K562 (cell line): ENCODE data around the gene EHBP1L1. TPM values are rescaled to one million over a fixed set of nuclear protein-coding genes. Genes with fewer than 3 reads are reported as not detected.
A peak's percentile ranks its signal among the peaks of the same experiment; 100 is the strongest.

Experiments
- ATAC-seq: fragments of 200-7000 bp; cut with Tn5 transposase; 3 replicates; pipeline ENCODE4 v1.9.1; 2020; ENCODE audit warnings: moderate library complexity
- BruUV-seq: library from RNA; stranded (reverse); fragments of 400-500 nt; replicated peaks from 2 replicates; lab custom pipeline; 2021; lab: Mats Ljungman, UMichigan
- CTCF ChIA-PET: fragments of 300-600 bp; formaldehyde crosslinking; extraction: SDS; loops from one replicate; lab custom pipeline; 2021; ENCODE audit warnings: low intra/inter-chr PET ratio; lab: Yijun Ruan, JAX
- POLR2A ChIA-PET: fragments of 300-600, 350-650 bp; sonication (Branson Sonifier 250); formaldehyde crosslinking; extraction: SDS; loops from one replicate; lab custom pipeline; 2021; ENCODE audit warnings: antibody characterized with exemption, inconsistent platforms; lab: Yijun Ruan, JAX
- DNase-seq, 4 experiments: peaks; one replicate each; pipeline versions ENCODE4 v3.0.0 to v3.0.0-alpha.2; 2011 to 2018; ENCODE audit warnings: low spot score in 3 of 4, mixed read lengths in 3 of 4; ENCODE audit errors: extremely low read depth in 1 of 4
- FAIRE-seq: peaks from 2 replicates; lab custom pipeline; 2011; peaks lifted over from hg19 to GRCh38; lab: Jason Lieb, UNC
- H2AFZ ChIP-seq: 2 replicates; pipeline ENCODE4 v1.6.0; 2011; ENCODE audit warnings: low read depth, low read length, control low read depth, inconsistent platforms
- H3K27ac ChIP-seq: fragments of 200-600 bp; 3 replicates; pipeline ENCODE4 v1.8.0; 2011; ENCODE audit warnings: low read depth, mild to moderate bottlenecking, control low read depth, inconsistent platforms, low read length, moderate library complexity, mixed read lengths; ENCODE audit errors: extremely low read depth
- H3K27me3 ChIP-seq, 2 experiments: fragments of 300-600 bp in 1 of 2; 2 replicates in 1 of 2; 3 replicates in 1 of 2; pipeline versions ENCODE4 v1.6.0 to v1.8.0; 2011; ENCODE audit warnings: inconsistent platforms in 2 of 2, low read length in 2 of 2, mild to moderate bottlenecking in 1 of 2, mixed read lengths in 1 of 2, moderate library complexity in 1 of 2; ENCODE audit not compliant: control insufficient read depth in 2 of 2, insufficient read depth in 2 of 2
- H3K36me3 ChIP-seq: fragments of 300-600 bp; 3 replicates; pipeline ENCODE4 v1.8.0; 2011; ENCODE audit warnings: mild to moderate bottlenecking, low read length, inconsistent platforms; ENCODE audit not compliant: control insufficient read depth, insufficient read depth
- H3K4me1 ChIP-seq, 2 experiments: fragments of 200-600 bp in 1 of 2; replicated peaks in 1 of 2; 2 replicates in 1 of 2; 3 replicates in 1 of 2; pipeline versions ENCODE4 v1.5.1 to v1.8.0; 2011; ENCODE audit warnings: inconsistent platforms in 2 of 2, low read length in 2 of 2, mild to moderate bottlenecking in 1 of 2, mixed read lengths in 1 of 2, moderate library complexity in 1 of 2; ENCODE audit not compliant: control insufficient read depth in 2 of 2, insufficient read depth in 2 of 2
- H3K4me2 ChIP-seq: 2 replicates; pipeline ENCODE4 v1.6.1; 2011; ENCODE audit warnings: low read length, control low read depth, inconsistent platforms, mixed read lengths; ENCODE audit not compliant: insufficient read depth
- H3K4me3 ChIP-seq: fragments of 200-600 bp; sonication (generic), shearing (Covaris generic); 2 replicates; pipeline ENCODE4 v1.5.1; 2016; ENCODE audit warnings: control low read depth, inconsistent platforms
- H3K79me2 ChIP-seq: fragments of 200-600 bp; 3 replicates; pipeline ENCODE4 v1.8.0; 2011; ENCODE audit warnings: low read length, inconsistent platforms; ENCODE audit not compliant: control insufficient read depth, insufficient read depth
- H3K9ac ChIP-seq, 2 experiments: 2 replicates each; pipeline versions ENCODE4 v1.6.0 to v1.6.1; 2011; ENCODE audit warnings: low read depth in 2 of 2, low read length in 2 of 2, control low read depth in 1 of 2, inconsistent platforms in 1 of 2, mild to moderate bottlenecking in 1 of 2, mixed read lengths in 1 of 2; ENCODE audit not compliant: insufficient read depth in 1 of 2
- H3K9me1 ChIP-seq: one replicate; pipeline ENCODE4 v1.6.0; 2011; ENCODE audit warnings: inconsistent platforms, mild to moderate bottlenecking, low read length, moderate library complexity; ENCODE audit not compliant: control insufficient read depth, insufficient read depth
- H3K9me3 ChIP-seq: replicated peaks from 2 replicates; pipeline ENCODE4 v1.5.1; 2011; ENCODE audit warnings: low read depth, low read length, inconsistent platforms; ENCODE audit not compliant: control insufficient read depth, insufficient read depth
- H4K20me1 ChIP-seq: replicated peaks from 2 replicates; pipeline ENCODE4 v1.6.1; 2011; ENCODE audit warnings: low read length, inconsistent platforms, mixed read lengths; ENCODE audit not compliant: control insufficient read depth, insufficient read depth
- CHD1 ChIP-seq: fragments of 200-600 bp; sonication (generic); IDR thresholded peaks from one replicate; pipeline ENCODE4 v1.6.1; 2012; ENCODE audit warnings: mild to moderate bottlenecking, moderate library complexity, low read length, inconsistent platforms
- DACH1 ChIP-seq: fragments of 450-650 bp; IDR thresholded peaks from 2 replicates; pipeline ENCODE4 v1.6.1; 2018; ENCODE audit not compliant: partially characterized antibody
- ETS1 ChIP-seq: conservative IDR thresholded peaks from 2 replicates; pipeline ENCODE4 v1.6.1; 2011; ENCODE audit warnings: low read depth, mild to moderate bottlenecking, low read length; ENCODE audit not compliant: control insufficient read depth
- KLF1 ChIP-seq: fragments of 450-650 bp; IDR thresholded peaks from 2 replicates; pipeline ENCODE4 v1.6.1; 2016; ENCODE audit warnings: missing genetic modification characterization, missing compliant biosample characterization
- POLR2G ChIP-seq: fragments of 200-400 bp; formaldehyde crosslinking; IDR thresholded peaks from 2 replicates; pipeline ENCODE4 v1.6.1; 2017; ENCODE audit warnings: low read depth, mild to moderate bottlenecking, antibody characterized with exemption, low read length, moderate library complexity
- RBM25 ChIP-seq: fragments of 200-400 bp; formaldehyde crosslinking; IDR thresholded peaks from 2 replicates; pipeline ENCODE4 v1.6.1; 2018; ENCODE audit warnings: low read length, low read depth, moderate library complexity; ENCODE audit not compliant: severe bottlenecking
- SRSF7 ChIP-seq: fragments of 200-400 bp; formaldehyde crosslinking; optimal IDR thresholded peaks from 2 replicates; pipeline ENCODE3; 2017; ENCODE audit warnings: mild to moderate bottlenecking, low read depth, low read length
- TARDBP ChIP-seq: fragments of 450-650 bp; IDR thresholded peaks from 2 replicates; pipeline ENCODE4 v1.6.1; 2016
- ZNF584 ChIP-seq: fragments of 200-800 bp; sonication (Bioruptor generic); IDR thresholded peaks from 2 replicates; pipeline ENCODE4 v1.6.1; 2016; ENCODE audit warnings: low read depth, mild to moderate bottlenecking, missing genetic modification characterization, missing compliant biosample characterization
- ZNF592 ChIP-seq: fragments of 450-650 bp; IDR thresholded peaks from 2 replicates; pipeline ENCODE4 v1.6.1; 2017; ENCODE audit warnings: antibody characterized with exemption, mild to moderate bottlenecking
- whole genome bisulfite sequencing: fragments of 100-300 bp; shearing (Covaris generic); methylation state at CpG from one replicate; pipeline ENCODE4 v1.1.6; 2016; ENCODE audit warnings: low coverage, mixed read lengths; ENCODE audit not compliant: insufficient coverage; ENCODE audit errors: missing lambda C conversion rate; 5-methylcytosine and 5-hydroxymethylcytosine counted together
- in situ Hi-C: fragments of 300-500 bp; cut with MboI; formaldehyde crosslinking; loops from 4 replicates; pipeline ENCODE4 v1.15.0; 2018; ENCODE audit warnings: inconsistent platforms, mixed read lengths
- intact Hi-C: fragments of 100-400 bp; cut with micrococcal nuclease; formaldehyde crosslinking; loops from 2 replicates; pipeline ENCODE4 v1.14.2; 2022
- polyA plus RNA-seq, 8 experiments: library from polyadenylated mRNA; depleted of rRNA in 4 of 8; stranded (reverse) in 5 of 8; unstranded in 3 of 8; fragments of >200 nt; fragmentation: Nextera tagmentation in 2 of 8; fragmentation: Illumina TruSeq in 1 of 8; extraction: Ambion mirVana in 2 of 8; extraction: Trizol in 1 of 8; gene quantifications; 2 replicates each; pipeline versions ENCODE4 v1.2.1 to v1.2.3, GENCODE V29; 2011 to 2014; ENCODE audit warnings: inconsistent platforms in 1 of 8, missing spikeins in 1 of 8
- total RNA-seq, 7 experiments: library from RNA; depleted of rRNA in 6 of 7; stranded (reverse); fragments of >200 nt in 6 of 7; fragmentation: Illumina TruSeq in 2 of 7; extraction: Trizol in 2 of 7; gene quantifications; 2 replicates each; pipeline versions ENCODE4 v1.2.1 to v1.2.3, GENCODE V29; 2011 to 2021; ENCODE audit warnings: low replicate concordance in 1 of 7

The EHBP1L1 gene
- total and polyA plus RNA-seq, 9 of the 15 experiments (the other 6 are each of a cell fraction or from before 2014, with no cell fraction given): 0.03 to 87.1 (median 26.3) TPM

- Histone ChIP-seq H3K27ac (no peak overlapping the region), H3K4me3 (no peak overlapping the region), H3K9me1 (no peaks in the 10 kb centered on the region), H4K20me1 (no peaks in the 10 kb centered on the region), H3K9ac (peak overlapping the region in 1 of 2 experiments; percentile 69; a peak in 2 of 4 replicates), H3K36me3 (peaks cover 35% of the 10 kb centered on the region; the same call in 1 of the 3 replicates), H3K27me3 (no peaks in the 10 kb centered on the region), H3K9me3 (no peaks in the 10 kb centered on the region), H3K4me1 (peaks cover 6 to 47% of the 10 kb centered on the region in 2 experiments; a peak in 4 of 5 replicates), H3K79me2 (no peaks in the 10 kb centered on the region), H2AFZ (no peak overlapping the region), H3K4me2 (no peak overlapping the region)
- in situ Hi-C loops: no loop called here
- ChIA-PET CTCF (no interaction called here), POLR2A (interaction anchor here (0.6 to 3.4 kb wide), 5 partner anchors 10 to 205 kb away, joined by 3 to 17 read pairs (median 8); partner anchors contain the start of genes MALAT1 and PCNX3)
- intact Hi-C loops: no loop called here
- BruUV-seq: no TSS peak
- ATAC-seq (no peak), DNase-seq (no peak), FAIRE-seq (no peak)
- TF ChIP-seq POLR2G (peak; percentile 23; the same call in 1 of the 2 replicates), ZNF584 (CRISPR knock-in tag) (no peak)
- 50% methylated on average over 3 of the region's 6 CpGs for WGBS
These were observed 20.7 kb downstream of the EHBP1L1 start for GRCh38 chr11:65596520-65596919.

GRCh38 chr11:65598258-65598699 is 22.4 kb downstream of the EHBP1L1 start:
- Histone ChIP-seq H3K4me1 (peaks cover 6 to 33% of the 10 kb centered on the region in 2 experiments; a peak in 4 of 5 replicates), H3K36me3 (peaks cover 27% of the 10 kb centered on the region; the same call in 1 of the 3 replicates), H4K20me1 (no peaks in the 10 kb centered on the region), H2AFZ (no peak overlapping the region), H3K9ac (no peak overlapping the region; a peak in 1 of 4 replicates), H3K9me1 (no peaks in the 10 kb centered on the region), H3K4me3 (no peak overlapping the region), H3K9me3 (no peaks in the 10 kb centered on the region), H3K27me3 (no peaks in the 10 kb centered on the region), H3K27ac (no peak overlapping the region), H3K79me2 (no peaks in the 10 kb centered on the region), H3K4me2 (no peak overlapping the region)
- WGBS: 92% methylated on average over 10 of the region's 16 CpGs
- intact Hi-C loops: no loop called here
- POLR2A ChIA-PET: interaction anchor here (0.7 to 1.0 kb wide), 2 partner anchors 23 to 55 kb away, joined by 3 read pairs; partner anchors contain the start of gene EHBP1L1
- FAIRE-seq (no peak), ATAC-seq (no peak), DNase-seq (no peak)
- CTCF ChIA-PET: no interaction called here
- BruUV-seq: no TSS peak
- in situ Hi-C loops: no loop called here
- no peak for TF ChIP-seq CHD1
- TF ChIP-seq SRSF7: no peak
- no peak for TF ChIP-seq TARDBP
- no peak for TF ChIP-seq DACH1
- TF ChIP-seq KLF1: no peak
- TF ChIP-seq ETS1: no peak
- TF ChIP-seq ZNF592: no peak
- TF ChIP-seq RBM25: no peak
